ENCODE measurements around the gene TM4SF20. TPM values are rescaled to one million over a fixed set of nuclear protein-coding genes. Genes with fewer than 3 reads are reported as not detected.

TM4SF20 gene
- total and polyA plus RNA-seq, 10 of the 15 experiments (the other 5 are each of a cell fraction or from before 2014, with no cell fraction given) = 0.04 to 0.07 TPM; not detected in 8

DNA sequence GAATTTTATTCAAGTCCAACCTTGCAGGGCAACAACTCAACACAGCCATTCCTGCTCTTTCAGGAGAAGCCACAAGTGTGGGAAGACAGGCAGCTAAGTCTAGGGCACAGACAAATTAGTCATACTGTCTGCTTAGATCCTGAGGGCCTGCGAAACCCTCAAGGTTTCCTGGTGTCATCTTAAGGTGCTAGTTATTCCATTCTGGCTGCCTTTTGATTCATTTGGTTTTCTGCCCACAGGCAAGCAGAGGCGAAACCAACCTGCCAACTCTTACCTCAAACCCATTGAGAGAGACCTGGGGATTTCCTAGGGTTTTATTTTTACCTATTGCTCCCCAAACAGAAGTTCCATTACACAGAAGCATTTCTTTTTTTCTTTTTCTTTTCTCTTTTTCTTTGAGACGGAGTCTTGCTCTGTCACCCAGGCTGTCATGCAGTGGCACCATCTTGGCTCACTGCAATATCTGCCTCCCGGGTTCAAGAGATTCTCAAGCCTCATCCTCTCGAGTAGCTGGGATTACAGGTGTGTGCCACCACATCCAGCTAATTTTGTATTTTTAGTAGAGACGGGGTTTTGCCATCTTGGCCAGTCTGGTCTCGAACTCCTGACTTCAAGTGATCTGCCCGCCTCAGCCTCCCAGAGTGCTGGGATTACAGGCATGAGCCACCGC is 32.3 kb upstream of the TM4SF20 start (continued):
- peak; percentile 87 for TF ChIP-seq CBFB (IDR thresholded peaks at IDR 0.05; ENCODE audit: low read depth)
- TF ChIP-seq RFX5 (IDR thresholded peaks at IDR 0.05; ENCODE audit: low read depth, low read length) = no peak
- no peak for TF ChIP-seq ASH2L (IDR thresholded peaks at IDR 0.05; ENCODE audit: borderline replicate concordance, low read depth)
- peak; percentile 87; the same call in 1 of the 2 replicates for TF ChIP-seq MEF2A (IDR thresholded peaks at IDR 0.05; ENCODE audit: insufficient read depth, low read depth, low read length)
- no peak for TF ChIP-seq RBBP5 (conservative IDR thresholded peaks at IDR 0.05)
- TF ChIP-seq EP300 (IDR thresholded peaks at IDR 0.05; ENCODE audit: borderline replicate concordance in 1 of 2, control insufficient read depth in 1 of 2, low read depth in 2 of 2, low read length in 2 of 2) = peak; percentile 87 to 90
- no peak for TF ChIP-seq NFXL1 (IDR thresholded peaks at IDR 0.05; ENCODE audit: borderline replicate concordance)
- TF ChIP-seq TBL1XR1 (IDR thresholded peaks at IDR 0.05; ENCODE audit: low read depth, low read length) = peak; percentile 77; the same call in 1 of the 2 replicates
- TF ChIP-seq ETV6 (conservative IDR thresholded peaks at IDR 0.05 in 1 of 2, IDR thresholded peaks at IDR 0.05 in 1 of 2; ENCODE audit: borderline replicate concordance in 1 of 2, low read depth in 1 of 2) = no peak; a peak in 1 of 4 replicates
- TF ChIP-seq RELA (IDR thresholded peaks at IDR 0.05; ENCODE audit: borderline replicate concordance, partially characterized antibody) = peak; percentile 85
- TF ChIP-seq FOXK2 (IDR thresholded peaks at IDR 0.05) = no peak
- TF ChIP-seq, protein P1, sequence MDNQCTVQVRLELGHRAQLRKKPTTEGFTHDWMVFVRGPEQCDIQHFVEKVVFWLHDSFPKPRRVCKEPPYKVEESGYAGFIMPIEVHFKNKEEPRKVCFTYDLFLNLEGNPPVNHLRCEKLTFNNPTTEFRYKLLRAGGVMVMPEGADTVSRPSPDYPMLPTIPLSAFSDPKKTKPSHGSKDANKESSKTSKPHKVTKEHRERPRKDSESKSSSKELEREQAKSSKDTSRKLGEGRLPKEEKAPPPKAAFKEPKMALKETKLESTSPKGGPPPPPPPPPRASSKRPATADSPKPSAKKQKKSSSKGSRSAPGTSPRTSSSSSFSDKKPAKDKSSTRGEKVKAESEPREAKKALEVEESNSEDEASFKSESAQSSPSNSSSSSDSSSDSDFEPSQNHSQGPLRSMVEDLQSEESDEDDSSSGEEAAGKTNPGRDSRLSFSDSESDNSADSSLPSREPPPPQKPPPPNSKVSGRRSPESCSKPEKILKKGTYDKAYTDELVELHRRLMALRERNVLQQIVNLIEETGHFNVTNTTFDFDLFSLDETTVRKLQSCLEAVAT (IDR thresholded peaks at IDR 0.05) = peak; percentile 58; the same call in 1 of the 2 replicates
- no peak for TF ChIP-seq TCF3 (IDR thresholded peaks at IDR 0.05; ENCODE audit: borderline replicate concordance, insufficient read depth, low read depth, low read length)
- TF ChIP-seq, protein P2, sequence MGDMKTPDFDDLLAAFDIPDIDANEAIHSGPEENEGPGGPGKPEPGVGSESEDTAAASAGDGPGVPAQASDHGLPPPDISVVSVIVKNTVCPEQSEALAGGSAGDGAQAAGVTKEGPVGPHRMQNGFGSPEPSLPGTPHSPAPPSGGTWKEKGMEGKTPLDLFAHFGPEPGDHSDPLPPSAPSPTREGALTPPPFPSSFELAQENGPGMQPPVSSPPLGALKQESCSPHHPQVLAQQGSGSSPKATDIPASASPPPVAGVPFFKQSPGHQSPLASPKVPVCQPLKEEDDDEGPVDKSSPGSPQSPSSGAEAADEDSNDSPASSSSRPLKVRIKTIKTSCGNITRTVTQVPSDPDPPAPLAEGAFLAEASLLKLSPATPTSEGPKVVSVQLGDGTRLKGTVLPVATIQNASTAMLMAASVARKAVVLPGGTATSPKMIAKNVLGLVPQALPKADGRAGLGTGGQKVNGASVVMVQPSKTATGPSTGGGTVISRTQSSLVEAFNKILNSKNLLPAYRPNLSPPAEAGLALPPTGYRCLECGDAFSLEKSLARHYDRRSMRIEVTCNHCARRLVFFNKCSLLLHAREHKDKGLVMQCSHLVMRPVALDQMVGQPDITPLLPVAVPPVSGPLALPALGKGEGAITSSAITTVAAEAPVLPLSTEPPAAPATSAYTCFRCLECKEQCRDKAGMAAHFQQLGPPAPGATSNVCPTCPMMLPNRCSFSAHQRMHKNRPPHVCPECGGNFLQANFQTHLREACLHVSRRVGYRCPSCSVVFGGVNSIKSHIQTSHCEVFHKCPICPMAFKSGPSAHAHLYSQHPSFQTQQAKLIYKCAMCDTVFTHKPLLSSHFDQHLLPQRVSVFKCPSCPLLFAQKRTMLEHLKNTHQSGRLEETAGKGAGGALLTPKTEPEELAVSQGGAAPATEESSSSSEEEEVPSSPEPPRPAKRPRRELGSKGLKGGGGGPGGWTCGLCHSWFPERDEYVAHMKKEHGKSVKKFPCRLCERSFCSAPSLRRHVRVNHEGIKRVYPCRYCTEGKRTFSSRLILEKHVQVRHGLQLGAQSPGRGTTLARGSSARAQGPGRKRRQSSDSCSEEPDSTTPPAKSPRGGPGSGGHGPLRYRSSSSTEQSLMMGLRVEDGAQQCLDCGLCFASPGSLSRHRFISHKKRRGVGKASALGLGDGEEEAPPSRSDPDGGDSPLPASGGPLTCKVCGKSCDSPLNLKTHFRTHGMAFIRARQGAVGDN (IDR thresholded peaks at IDR 0.05) = peak; percentile 83
- TF ChIP-seq ATF7 (IDR thresholded peaks at IDR 0.05; ENCODE audit: low read depth) = peak; percentile 76
- TF ChIP-seq TCF7 (IDR thresholded peaks at IDR 0.05; ENCODE audit: borderline replicate concordance) = peak; percentile 50
- TF ChIP-seq POU2F2 (IDR thresholded peaks at IDR 0.05; ENCODE audit: borderline replicate concordance, low read depth, low read length) = peak; percentile 72; the same call in 1 of the 3 replicates
- TF ChIP-seq CREB1 (IDR thresholded peaks at IDR 0.05; ENCODE audit: low read depth) = peak; percentile 65
- TF ChIP-seq, protein P3, sequence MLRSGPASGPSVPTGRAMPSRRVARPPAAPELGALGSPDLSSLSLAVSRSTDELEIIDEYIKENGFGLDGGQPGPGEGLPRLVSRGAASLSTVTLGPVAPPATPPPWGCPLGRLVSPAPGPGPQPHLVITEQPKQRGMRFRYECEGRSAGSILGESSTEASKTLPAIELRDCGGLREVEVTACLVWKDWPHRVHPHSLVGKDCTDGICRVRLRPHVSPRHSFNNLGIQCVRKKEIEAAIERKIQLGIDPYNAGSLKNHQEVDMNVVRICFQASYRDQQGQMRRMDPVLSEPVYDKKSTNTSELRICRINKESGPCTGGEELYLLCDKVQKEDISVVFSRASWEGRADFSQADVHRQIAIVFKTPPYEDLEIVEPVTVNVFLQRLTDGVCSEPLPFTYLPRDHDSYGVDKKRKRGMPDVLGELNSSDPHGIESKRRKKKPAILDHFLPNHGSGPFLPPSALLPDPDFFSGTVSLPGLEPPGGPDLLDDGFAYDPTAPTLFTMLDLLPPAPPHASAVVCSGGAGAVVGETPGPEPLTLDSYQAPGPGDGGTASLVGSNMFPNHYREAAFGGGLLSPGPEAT (IDR thresholded peaks at IDR 0.05; ENCODE audit: low read depth) = peak; percentile 99
- TF ChIP-seq, protein P4, sequence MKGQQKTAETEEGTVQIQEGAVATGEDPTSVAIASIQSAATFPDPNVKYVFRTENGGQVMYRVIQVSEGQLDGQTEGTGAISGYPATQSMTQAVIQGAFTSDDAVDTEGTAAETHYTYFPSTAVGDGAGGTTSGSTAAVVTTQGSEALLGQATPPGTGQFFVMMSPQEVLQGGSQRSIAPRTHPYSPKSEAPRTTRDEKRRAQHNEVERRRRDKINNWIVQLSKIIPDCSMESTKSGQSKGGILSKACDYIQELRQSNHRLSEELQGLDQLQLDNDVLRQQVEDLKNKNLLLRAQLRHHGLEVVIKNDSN (IDR thresholded peaks at IDR 0.05; ENCODE audit: borderline replicate concordance, extremely low read length, insufficient read depth, low read depth, low read length) = no peak
- TF ChIP-seq IKZF1 (conservative IDR thresholded peaks at IDR 0.05) = peak; percentile 99
- 0 out of 2 replicates have a peak, but pooled peaks have one; percentile 50 for TF ChIP-seq CHD2 (IDR thresholded peaks at IDR 0.05; ENCODE audit: borderline replicate concordance, low read depth, low read length)

Data from GM12878 (cell line).